ENCODE data around the gene PDSS2.
"Not testable (repeated sequence)": the region's sequence is repeated elsewhere in the genome, so short reads cannot be mapped to it uniquely, and the experiment has no call there.

PDSS2 gene

GRCh38 chr6:107473660-107474059 is 14.3 kb upstream of the PDSS2 start:
- no peak for DNase-seq

GRCh38 chr6:107470364-107470763 is 11.0 kb upstream of the PDSS2 start:
- no peak for DNase-seq

- no peak for DNase-seq
These were observed 6.7 kb upstream of the PDSS2 start for GRCh38 chr6:107466062-107466461.

GRCh38 chr6:107460083-107460631 is 793 bp upstream of the PDSS2 start:
- no peak for DNase-seq

- peak; percentile 18 for DNase-seq
These were observed 587 bp downstream of the PDSS2 start for GRCh38 chr6:107458672-107459282.

GRCh38 chr6:107448776-107449175 is 10.6 kb downstream of the PDSS2 start:
- no peak for DNase-seq

- DNase-seq = no peak
These were observed 11.6 kb downstream of the PDSS2 start for GRCh38 chr6:107447663-107448216.

GRCh38 chr6:107444277-107444676 is 15.1 kb downstream of the PDSS2 start:
- no peak for DNase-seq

- DNase-seq = no peak
These were observed 15.6 kb downstream of the PDSS2 start for GRCh38 chr6:107443608-107444267.

- no peak for DNase-seq
These were observed 16.3 kb downstream of the PDSS2 start for GRCh38 chr6:107442938-107443607.

GRCh38 chr6:107441682-107442081 is 17.7 kb downstream of the PDSS2 start:
- DNase-seq = no peak

- DNase-seq = no peak
These were observed 18.4 kb downstream of the PDSS2 start for GRCh38 chr6:107440936-107441335.

GRCh38 chr6:107439406-107439805 is 20.0 kb downstream of the PDSS2 start:
- no peak for DNase-seq

- no peak for DNase-seq
These were observed 21.7 kb downstream of the PDSS2 start for GRCh38 chr6:107437691-107438090.

GRCh38 chr6:107436881-107437280 is 22.5 kb downstream of the PDSS2 start:
- DNase-seq = no peak

- no peak for DNase-seq
These were observed 23.6 kb downstream of the PDSS2 start for GRCh38 chr6:107435798-107436197.

- no peak for DNase-seq
These were observed 24.6 kb downstream of the PDSS2 start for GRCh38 chr6:107434812-107435211.

- DNase-seq = not testable (repeated sequence)
These were observed 33.4 kb downstream of the PDSS2 start for GRCh38 chr6:107425951-107426350.

GRCh38 chr6:107423474-107423990 is 35.8 kb downstream of the PDSS2 start:
- DNase-seq = no peak

GRCh38 chr6:107421696-107422256 is 37.6 kb downstream of the PDSS2 start:
- DNase-seq = no peak

GRCh38 chr6:107419733-107420132 is 39.6 kb downstream of the PDSS2 start:
- no peak for DNase-seq

GRCh38 chr6:107418118-107418517 is 41.2 kb downstream of the PDSS2 start:
- no peak for DNase-seq

GRCh38 chr6:107416145-107416544 is 43.2 kb downstream of the PDSS2 start:
- no peak for DNase-seq
